Measurements from ENCODE around the gene PAX2. TPM values are rescaled to one million over a fixed set of nuclear protein-coding genes. Genes with fewer than 3 reads are reported as not detected.

Gene PAX2
- total RNA-seq, 1 donor from 2014 or later = 4.4 TPM

DNA sequence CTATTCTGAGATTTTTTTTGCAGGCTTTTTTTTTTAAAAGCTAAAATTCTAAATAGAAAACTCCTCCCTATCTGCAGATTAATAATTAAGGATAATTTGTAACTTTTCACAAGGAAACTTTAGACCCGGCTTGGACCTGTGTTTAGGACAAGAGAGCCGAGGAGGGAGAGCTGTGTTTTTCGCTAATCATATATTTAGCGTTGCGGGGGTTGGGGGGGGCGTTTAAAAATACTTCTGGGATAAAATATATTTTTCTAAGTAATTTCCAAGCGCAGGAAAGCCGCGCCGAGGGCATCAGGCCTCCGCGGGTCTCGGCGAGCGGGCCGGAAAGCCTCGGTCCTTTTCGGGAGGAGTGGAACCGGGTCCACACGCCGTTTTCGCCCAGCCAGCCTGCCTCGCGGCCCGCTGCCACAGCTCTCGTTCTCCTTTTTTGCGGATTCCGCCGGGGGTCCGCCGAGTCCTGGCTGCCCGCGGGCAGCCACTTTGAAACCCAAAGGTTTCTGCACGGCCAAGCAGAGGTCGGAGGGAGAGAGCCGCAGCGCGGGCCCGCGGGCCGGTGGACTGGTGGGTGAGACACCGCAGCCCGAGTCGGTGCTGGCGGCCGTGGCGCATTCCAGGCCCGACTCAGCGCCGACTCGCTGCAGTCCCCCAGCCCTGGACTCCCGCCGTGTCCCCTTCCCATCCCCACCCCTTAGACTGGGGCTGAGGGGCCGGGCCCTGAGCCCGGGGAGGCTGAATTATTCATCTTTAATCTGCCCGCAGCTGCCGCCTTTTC, 2.3 kb downstream of the PAX2 start:
- H3K27ac Mint-ChIP-seq = no peak overlapping the region

DNA sequence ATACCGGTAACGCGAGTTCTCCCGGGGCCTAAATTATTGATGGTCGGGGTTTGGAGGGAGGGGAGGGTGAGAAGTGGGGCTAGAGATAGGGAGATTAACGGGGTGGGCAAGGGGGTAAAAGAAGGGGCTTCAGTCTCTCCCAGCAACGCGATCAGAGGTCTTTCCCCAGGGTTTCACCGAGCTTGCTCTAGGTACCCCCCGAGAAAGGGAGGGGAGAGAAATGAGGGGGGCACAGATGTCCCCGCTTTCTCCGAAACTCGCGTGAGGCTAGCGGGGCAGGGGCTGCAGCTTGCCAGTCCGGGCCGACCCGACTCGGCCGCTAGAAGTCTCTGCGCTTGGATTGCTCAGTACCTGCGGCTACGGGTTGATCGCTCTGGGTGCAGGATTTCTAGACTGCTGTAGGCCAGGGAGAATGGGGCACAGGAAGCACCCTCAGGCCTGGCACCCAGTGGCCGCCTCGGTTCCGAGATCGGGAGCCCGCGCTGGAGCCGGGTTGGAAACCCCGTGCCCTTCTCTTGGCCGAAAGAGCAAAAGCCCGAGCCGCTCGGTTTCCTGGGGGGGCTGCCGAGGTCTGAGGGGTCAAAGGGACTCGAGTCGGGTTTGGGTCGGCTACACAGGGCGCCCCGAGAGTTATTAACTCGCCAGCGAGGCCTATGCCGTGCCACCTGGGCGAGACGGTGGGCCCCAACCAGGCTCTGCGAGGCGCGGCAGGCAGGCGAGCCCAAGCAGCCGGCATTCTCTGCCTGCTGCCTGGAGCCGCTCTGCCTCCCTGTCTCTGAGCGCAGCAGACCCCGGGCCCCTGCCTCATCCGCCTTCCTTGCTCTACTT, 3.1 kb downstream of the PAX2 start:
- TF ChIP-seq, protein P1, sequence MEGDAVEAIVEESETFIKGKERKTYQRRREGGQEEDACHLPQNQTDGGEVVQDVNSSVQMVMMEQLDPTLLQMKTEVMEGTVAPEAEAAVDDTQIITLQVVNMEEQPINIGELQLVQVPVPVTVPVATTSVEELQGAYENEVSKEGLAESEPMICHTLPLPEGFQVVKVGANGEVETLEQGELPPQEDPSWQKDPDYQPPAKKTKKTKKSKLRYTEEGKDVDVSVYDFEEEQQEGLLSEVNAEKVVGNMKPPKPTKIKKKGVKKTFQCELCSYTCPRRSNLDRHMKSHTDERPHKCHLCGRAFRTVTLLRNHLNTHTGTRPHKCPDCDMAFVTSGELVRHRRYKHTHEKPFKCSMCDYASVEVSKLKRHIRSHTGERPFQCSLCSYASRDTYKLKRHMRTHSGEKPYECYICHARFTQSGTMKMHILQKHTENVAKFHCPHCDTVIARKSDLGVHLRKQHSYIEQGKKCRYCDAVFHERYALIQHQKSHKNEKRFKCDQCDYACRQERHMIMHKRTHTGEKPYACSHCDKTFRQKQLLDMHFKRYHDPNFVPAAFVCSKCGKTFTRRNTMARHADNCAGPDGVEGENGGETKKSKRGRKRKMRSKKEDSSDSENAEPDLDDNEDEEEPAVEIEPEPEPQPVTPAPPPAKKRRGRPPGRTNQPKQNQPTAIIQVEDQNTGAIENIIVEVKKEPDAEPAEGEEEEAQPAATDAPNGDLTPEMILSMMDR (conservative IDR thresholded peaks at IDR 0.05) = no peak
- peaks cover 29% of the 10 kb centered on the region for H3K4me1 Mint-ChIP-seq (ENCODE audit: unreplicated experiment)
- H3K9me3 Mint-ChIP-seq = no peaks in the 10 kb centered on the region
- peak overlapping the region; percentile 73 for H3K4me3 Mint-ChIP-seq
- H3K36me3 Mint-ChIP-seq = no peaks in the 10 kb centered on the region
- peaks cover 94% of the 10 kb centered on the region for H3K27me3 Mint-ChIP-seq
- no peak for DNase-seq (ENCODE audit: extremely low spot score, unreplicated experiment)
- H3K27ac Mint-ChIP-seq = no peak overlapping the region

More for the DNA sequence above, 2.3 kb downstream of the PAX2 start:
- no peaks in the 10 kb centered on the region for H3K9me3 Mint-ChIP-seq
- no peaks in the 10 kb centered on the region for H3K36me3 Mint-ChIP-seq
- H3K4me3 Mint-ChIP-seq = peak overlapping the region; percentile 90
- H3K27me3 Mint-ChIP-seq = peaks cover 94% of the 10 kb centered on the region
- TF ChIP-seq, protein P1 (conservative IDR thresholded peaks at IDR 0.05) = no peak
- H3K4me1 Mint-ChIP-seq (ENCODE audit: unreplicated experiment) = peaks cover 30% of the 10 kb centered on the region
- DNase-seq (ENCODE audit: extremely low spot score, unreplicated experiment) = no peak

DNA sequence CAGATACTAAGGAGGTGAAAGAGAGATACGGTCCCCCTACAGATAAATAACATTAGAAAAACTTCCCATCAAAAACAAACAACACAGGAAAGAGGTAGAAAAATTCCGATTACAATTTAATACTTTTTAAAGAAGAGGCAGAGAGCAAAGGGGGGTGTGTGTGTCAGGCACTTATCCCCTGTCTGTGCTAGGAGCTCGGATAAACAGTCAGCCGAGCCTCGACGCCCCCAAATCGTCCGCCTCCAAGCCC, 3.6 kb downstream of the PAX2 start:
- no peak overlapping the region for H3K27ac Mint-ChIP-seq
- H3K36me3 Mint-ChIP-seq = no peaks in the 10 kb centered on the region
- DNase-seq (ENCODE audit: extremely low spot score, unreplicated experiment) = no peak
- H3K4me1 Mint-ChIP-seq (ENCODE audit: unreplicated experiment) = peaks cover 24% of the 10 kb centered on the region
- TF ChIP-seq, protein P1 (conservative IDR thresholded peaks at IDR 0.05) = no peak
- peak overlapping the region; percentile 73 for H3K4me3 Mint-ChIP-seq
- peaks cover 94% of the 10 kb centered on the region for H3K27me3 Mint-ChIP-seq
- no peaks in the 10 kb centered on the region for H3K9me3 Mint-ChIP-seq

DNA sequence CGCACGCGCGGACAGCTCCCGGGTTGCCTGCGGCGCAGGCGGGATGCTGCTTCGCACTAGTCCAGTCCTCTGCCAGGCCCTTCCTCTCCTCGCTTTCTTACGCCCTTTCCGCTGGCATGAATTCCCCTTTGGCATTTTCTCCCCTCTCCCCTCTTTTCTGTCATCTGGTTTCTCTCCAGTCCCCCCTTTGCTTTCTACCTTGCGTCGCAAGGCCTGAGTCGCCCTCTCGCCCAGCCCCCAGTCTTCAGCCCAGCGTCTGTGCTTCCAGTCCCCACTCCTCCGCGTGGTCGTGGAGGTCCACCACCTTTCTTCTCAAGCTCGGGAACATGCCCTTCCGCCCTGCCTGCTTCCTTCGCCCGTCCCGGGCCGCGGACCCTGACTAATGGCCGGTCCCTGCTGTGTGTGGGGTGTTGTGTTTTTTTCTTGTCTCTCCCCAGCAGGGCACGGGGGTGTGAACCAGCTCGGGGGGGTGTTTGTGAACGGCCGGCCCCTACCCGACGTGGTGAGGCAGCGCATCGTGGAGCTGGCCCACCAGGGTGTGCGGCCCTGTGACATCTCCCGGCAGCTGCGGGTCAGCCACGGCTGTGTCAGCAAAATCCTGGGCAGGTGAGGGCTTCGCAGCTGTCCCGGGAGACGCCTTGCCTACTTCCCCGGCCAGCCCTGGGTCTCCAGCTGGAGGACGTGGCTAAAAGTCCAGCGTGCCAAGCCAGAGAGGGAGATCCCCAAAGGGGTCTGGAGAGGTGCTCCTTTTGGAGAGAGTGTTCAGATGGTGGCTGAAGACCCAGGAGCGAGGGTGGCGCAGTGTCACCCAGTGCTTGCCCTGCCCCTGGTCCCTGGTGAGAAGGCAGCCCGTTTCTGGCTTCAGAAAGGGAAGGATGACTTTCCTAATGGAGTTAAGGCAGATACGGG, 4.2 kb downstream of the PAX2 start:
- DNase-seq (ENCODE audit: extremely low spot score, unreplicated experiment) = no peak
- Mint-ChIP-seq H3K4me3 (peak overlapping the region; percentile 73), H3K27ac (no peak overlapping the region), H3K27me3 (peaks cover 94% of the 10 kb centered on the region), H3K36me3 (no peaks in the 10 kb centered on the region), H3K4me1 (ENCODE audit: unreplicated experiment) (peaks cover 20% of the 10 kb centered on the region), H3K9me3 (no peaks in the 10 kb centered on the region)
- TF ChIP-seq, protein P1 (conservative IDR thresholded peaks at IDR 0.05) = no peak
